Stimulated activated CD4-positive, alpha-beta T cell treated with anti-CD3 and anti-CD28 coated beads, Interleukin-15, amount 100 ng/mL, for 1 hour (primary cell): ENCODE results near the gene HSD17B2.
"Not testable (repeated sequence)": the region's sequence is repeated elsewhere in the genome, so short reads cannot be mapped to it uniquely, and the experiment has no call there.

Source experiments
- DNase-seq, 2 donors: peaks; one replicate each; pipeline ENCODE4 v3.0.0-alpha.2; 2020; ENCODE audit warnings: low read depth in 1 of 2, low spot score in 1 of 2

Gene HSD17B2

GRCh38 chr16:82074019-82074558, 39.0 kb downstream of the HSD17B2 start:
- no peak for DNase-seq

GRCh38 chr16:82078125-82078524, 43.1 kb downstream of the HSD17B2 start:
- no peak for DNase-seq

- DNase-seq: no peak
Observed at GRCh38 chr16:82079892-82080291, 44.8 kb downstream of the HSD17B2 start.

DNA sequence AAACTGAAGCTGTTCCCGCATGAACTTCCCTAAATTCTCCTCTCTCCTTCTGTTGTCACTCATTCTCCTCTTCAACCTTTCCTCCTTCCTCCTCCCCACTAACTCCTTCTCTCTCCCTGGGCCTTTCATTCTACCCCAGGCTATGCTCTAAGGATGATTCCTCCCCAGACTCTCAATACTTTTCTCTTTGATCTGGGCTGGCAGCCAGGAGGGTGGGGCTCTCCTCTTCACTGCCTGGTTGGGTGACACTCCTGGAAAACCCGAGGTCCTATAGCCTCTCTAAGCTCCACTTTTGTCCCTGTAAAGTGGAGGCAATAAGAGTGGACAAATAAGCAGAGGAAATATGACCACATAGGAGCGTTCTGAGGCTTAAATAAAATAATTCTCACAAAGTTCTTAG, 46.2 kb downstream of the HSD17B2 start:
- no peak for DNase-seq

- no peak for DNase-seq
Observed at GRCh38 chr16:82082097-82082496, 47.0 kb downstream of the HSD17B2 start.

DNA sequence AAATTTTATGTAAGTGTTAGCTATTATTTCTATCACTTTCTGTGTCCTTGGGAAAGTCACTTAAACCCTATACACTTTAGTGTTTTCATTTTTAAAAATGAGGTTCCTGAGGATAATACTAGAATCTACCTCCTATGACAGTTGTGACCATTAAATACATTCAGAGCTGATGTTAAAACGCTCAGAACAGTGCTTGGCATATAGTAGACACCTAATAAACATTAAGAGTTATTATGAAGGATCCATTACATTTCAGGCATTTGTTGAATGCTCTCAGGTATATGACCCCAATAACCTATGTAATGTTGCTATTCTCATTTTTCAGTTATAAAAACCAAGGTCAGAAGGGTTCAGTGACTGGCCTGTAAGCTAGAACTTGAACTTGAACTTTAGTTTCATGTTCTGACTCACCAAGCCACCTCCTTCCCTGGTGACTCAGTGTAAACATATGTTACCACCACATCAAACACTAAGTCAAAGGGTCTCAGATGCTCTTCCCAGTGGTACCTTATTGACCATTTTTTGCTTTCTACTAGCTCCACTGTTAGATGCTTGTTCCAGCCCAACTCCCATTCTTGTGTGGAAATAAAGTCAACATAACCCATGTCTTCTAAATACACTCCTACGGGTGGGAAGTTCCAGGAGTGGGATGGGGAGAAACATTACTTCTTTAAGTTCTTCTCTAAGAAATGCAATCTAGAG, 47.6 kb downstream of the HSD17B2 start:
- DNase-seq: no peak

- DNase-seq: no peak
Observed at GRCh38 chr16:82083710-82084353, 48.8 kb downstream of the HSD17B2 start.

DNA sequence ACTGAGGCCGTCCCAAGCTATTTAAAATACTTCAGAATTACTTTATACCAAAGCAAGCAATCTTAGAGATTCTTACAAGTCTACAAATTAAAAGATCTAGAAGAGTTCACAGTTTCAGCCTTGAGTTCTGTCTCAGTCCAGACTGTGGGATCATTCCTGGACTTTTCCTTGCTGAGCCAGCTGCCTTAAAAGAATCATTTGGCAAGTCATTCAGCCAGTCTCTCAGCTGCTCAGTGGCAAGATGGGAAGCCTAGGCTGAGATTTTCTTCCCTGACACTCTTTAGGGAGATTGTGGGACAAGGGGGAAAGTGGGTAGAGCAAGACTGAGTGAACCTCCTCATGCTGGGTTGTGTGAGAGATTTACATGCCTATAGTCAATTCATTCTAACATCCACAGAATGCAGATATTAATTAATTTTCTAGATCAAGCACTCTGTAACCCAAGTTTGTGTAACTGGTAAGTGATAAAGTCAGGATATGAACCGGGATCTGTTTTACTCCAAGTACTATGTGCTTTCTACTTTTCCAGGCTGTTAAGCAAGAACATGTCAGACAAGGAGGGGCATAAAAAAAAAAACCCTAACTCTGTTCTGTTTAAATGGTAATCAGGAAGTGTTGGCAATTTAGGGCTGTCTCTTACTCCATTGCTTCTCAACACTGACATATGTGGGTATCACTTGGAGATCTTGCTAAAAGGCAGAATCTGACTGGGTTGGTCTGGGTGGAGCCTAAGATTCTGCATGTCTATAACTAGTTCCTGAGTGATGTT, 50.1 kb downstream of the HSD17B2 start:
- no peak for DNase-seq

DNA sequence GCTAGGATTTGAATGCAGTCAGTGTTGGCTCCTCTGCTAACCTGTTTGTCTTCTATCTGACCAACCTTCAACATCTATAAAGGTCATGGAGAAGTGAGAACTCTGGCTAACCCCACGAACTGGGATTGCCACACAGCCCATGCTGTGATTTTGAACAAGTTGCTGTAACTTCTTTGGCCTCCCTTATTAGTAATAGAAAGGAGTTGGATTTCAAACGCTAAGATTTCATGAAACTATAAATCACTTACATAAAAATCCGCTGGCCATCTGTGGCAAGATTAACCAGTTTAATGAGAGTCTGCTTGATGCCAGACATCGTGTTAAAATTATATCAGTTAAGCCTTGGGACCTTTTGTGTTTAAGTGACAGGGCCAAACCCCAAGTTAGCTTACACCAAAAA, 53.4 kb downstream of the HSD17B2 start:
- DNase-seq: no peak

DNA sequence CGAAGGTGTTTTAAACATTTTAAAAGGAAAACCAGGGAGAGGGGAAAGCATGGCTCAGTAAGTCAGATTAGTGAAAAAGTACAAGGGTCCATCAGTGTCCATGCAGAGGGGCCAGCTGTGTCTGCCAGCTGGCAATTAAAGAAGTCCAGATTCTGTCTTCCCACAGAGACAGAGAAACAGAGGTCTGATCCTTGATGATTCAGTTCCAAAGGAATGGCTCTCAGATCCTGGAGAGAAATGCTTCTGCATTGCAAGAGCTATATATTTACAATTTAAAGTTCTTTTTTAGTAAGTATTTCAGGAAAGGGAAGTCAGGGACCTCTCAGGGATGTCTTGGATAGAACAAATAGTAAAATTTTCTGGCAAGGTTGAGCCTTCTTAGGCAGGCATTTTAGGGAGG, 56.2 kb downstream of the HSD17B2 start:
- DNase-seq: no peak

- no peak for DNase-seq
Observed at GRCh38 chr16:82092711-82093110, 57.7 kb downstream of the HSD17B2 start.

GRCh38 chr16:82093666-82094300, 58.7 kb downstream of the HSD17B2 start:
- DNase-seq: no peak

- no peak for DNase-seq
Observed at GRCh38 chr16:82094942-82095540, 60.0 kb downstream of the HSD17B2 start.

DNA sequence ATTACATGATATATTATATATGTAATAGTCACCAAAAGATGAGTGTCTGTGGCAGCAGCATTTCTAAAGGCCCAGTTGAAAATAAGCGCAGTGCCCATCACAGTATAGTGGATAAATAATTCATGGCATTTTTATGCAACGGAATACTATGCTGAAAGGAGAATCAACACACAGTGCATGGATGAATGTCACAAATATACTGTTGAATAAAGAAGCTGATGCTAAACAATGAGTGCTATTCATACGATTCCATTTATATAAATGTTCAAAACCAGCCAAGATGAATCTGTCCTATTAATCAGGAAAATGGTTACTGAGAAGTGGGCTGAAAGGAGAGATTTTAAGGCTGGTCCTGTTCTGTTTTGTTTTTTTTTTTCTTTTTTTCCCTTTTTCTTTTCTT, 61.6 kb downstream of the HSD17B2 start:
- DNase-seq: no peak

- no peak for DNase-seq
Observed at GRCh38 chr16:82105107-82105506, 70.1 kb downstream of the HSD17B2 start.

DNA sequence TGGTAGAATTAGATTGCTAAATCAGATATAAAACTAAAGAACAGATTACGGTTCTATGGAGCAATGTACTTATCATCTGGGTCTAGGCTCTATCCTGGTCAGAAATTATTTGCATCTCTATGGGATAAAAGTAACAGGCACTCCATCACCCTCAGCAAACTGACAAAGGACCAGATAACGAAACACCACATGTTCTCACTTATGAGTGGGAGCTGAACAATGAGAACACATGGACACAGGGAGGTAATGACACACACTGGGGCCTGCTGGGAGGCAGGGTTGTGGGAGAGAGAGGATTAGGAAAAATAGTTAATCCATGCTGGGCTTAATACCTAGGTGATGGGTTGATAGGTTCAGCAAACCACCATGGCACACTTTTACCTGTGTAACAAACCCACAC, 73.0 kb downstream of the HSD17B2 start:
- DNase-seq: no peak

- no peak for DNase-seq
Observed at GRCh38 chr16:82108774-82109173, 73.7 kb downstream of the HSD17B2 start.

DNA sequence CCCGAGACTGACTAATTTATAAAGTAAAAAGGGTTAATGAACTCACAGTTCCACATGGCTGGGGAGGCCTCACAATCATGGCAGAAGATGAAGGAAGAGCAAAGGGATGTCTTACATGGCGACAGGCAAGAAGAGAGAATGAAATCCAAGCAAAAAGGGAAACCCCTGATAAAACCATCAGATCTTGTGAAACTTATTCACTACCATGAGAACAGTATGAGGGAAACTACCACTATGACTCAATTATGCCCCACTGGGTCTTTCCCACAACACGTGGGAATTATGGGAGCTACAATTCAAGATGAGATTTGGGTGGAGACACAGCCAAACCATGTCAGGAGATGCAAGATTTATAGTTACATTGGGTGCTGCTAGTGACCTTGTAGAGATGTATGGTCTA, 74.2 kb downstream of the HSD17B2 start:
- not testable (repeated sequence) for DNase-seq

DNA sequence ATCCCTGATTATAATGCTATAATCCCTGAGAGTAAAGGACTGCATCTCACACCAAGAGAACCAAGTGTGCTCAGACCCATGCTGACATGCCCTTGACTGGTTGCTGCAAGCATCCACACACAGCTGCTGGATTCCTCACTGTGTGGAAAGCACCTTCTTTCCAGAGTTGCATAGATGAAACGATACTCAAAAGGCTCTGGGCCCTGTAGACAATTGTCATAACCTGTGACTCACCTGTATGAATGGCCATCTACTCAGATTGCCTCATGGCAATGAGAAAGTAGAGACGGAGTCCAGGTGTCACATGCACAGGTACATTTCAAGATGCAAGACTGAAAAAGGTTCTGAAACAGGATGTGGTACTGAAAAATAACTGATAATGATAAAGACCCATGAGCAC, 76.9 kb downstream of the HSD17B2 start:
- no peak for DNase-seq

DNA sequence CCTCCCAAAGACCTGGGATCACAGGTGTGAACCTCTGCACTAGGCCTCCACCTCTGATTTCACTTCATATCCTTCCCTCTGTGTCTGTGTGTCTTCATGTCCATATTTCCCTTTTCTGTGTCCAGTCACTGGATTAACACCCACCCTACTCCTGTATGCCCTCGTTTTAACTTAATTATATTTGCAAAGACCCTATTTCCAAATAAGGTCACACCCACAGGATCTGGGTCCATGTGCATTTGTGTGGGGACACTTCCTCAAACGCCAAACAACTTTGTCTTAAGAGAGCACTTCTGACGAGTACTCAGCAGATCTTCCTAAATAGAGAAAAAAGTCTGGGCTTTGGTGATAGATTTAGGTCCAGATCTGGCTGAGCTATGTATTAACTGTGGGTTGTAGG, 78.7 kb downstream of the HSD17B2 start:
- no peak for DNase-seq

GRCh38 chr16:82116535-82116934, 81.5 kb downstream of the HSD17B2 start:
- DNase-seq: no peak
